ENCODE results near the gene GALC.

The GALC gene

DNA sequence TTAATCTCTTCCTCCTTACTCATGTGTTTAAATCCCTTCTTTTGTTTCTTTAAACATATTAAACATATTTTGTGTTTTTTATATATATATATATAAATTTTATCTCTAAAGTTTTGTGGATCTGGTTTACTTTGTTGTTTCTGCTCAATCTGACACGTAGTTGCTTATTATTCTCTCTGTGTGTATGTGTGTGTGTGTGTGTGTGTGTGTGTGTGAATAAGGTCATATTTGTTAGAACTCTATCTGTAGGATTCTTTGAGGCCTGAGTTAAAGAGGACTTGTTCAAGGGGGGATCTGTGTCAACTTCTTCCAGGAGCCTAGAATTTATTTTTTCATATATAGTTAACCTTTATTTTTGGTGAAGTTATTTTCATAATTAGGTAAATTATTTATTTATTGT lies 14.6 kb upstream of the GALC start:
- no peak for DNase-seq (ENCODE audit: extremely low read depth in 1 of 2, low read depth in 1 of 2)

DNA sequence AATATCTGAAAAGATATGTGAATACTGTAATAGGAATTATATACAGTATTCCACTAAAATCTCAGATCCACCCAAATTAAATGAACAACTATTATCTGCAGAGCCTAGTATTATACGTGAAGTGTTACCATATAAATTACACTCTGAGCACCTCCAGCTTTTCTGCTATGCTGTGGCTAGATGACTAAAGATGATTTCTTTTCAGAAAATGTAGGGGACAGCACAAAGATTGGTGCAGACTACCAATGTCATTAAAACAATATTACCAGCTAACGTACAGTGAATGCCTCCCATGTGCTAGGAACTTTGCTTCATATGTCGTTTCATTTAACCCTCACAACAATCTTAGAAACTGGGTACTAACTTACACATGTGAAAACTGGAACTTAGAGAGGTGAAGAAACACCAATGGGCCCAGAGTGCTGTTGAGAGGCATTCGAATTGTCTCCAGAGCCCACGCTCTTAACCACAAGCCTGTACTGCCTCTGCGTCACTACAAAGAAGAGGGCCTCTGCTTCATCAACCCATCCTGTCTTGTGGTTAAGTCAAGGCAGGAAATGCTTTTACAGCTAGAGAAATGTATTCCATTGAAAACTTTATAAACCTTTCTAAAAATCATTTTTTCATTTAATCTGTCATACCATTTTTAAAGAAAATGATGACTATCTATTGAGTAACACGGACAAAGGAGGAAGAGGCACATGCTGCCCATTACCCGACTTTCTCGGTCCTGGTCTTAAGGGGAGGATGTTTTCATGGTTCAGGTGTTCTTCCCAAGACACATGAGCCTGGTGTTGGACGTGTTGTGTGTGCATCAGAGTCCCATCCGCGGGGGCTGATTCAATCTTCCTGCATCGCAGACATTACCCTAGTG lies 13.2 kb upstream of the GALC start:
- DNase-seq (ENCODE audit: extremely low read depth in 1 of 2, low read depth in 1 of 2), result peak in 1 of 2 donors; percentile 33

DNA sequence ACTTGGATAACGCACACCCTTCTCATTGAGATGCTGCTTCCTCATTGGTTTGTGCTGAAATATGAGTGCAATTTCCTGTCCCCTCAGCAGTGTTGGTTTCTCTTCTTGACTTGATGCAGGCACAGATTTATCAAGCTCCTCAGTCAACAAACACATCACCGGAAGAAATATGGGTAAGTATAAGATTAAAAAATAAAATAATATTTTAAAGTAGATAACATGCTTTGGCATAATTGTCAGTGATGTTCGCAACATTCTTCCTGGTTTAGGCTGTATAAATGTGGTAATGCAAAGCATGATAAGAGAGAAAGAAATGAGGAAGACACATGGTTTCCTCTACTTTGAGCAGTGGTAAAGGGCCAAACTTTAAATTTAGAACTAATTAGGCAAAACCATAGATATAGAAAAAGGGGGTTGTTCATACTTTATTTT lies 12.1 kb upstream of the GALC start, which contains the start of gene GPR65:
Gene GPR65, plus strand, starts transcription at position 86 of the 432 bp plus-strand sequence. CDS start 5,713 bp downstream, outside the sequence.
- DNase-seq (ENCODE audit: extremely low read depth in 1 of 2, low read depth in 1 of 2), result no peak

DNA sequence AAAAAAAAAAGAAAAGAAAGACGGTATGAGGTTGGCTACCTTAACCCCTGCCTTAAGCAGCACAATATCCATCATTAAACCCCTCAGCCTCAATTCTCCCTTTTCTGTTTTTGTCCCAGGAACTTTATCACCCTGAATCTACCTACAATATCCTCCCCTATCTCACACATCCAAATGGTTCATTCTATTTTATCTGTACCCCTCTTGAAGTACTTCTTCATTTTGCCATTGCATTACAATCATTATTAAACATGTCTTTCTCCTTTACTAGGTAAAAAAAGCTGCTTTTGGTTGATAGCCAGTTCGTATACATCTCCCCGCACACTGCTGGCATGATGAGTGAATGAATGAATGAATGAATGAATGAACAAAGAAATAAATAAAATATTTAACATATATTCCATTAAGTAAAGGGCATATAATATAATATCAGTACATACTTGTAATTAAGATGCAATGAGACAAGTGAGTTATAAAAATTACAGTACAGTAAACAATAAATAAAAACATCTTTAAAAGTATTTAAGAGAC lies 11.6 kb upstream of the GALC start:
- DNase-seq (ENCODE audit: extremely low read depth in 1 of 2, low read depth in 1 of 2), result no peak

- no peak for DNase-seq (ENCODE audit: extremely low read depth in 1 of 2, low read depth in 1 of 2)
Observed at GRCh38 chr14:88003425-88003824, 10.4 kb upstream of the GALC start.

DNA sequence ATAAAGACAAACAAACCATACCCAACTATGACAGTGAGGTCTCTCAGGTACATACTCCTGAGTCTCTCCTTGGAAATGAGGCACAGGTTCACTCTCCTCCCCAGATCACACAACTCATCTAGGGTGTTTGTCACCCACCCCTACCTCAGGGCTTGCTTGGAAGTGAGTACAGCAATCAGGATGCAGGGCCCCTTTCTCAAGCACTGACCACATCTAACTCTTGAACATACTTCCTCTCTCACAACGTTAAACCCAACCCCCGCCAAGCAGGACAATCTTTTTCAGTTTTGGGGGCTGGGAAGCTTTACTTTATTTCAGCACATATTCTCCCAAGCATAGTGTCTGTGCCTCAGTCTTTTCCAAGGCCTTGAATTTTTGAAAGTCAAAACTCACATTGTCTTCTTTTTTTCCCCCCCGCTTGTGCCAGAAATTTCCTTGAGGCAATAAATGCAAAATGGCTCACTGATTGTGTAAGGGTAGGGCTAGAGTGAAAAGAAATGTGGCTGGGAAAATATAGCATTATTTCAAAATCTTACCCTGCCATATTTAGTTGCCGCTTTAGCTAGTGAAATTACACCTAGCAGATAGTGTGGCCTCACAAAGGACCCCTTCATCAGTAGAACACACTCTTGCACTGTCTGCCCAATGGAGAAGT lies 9.6 kb upstream of the GALC start:
- no peak for DNase-seq (ENCODE audit: extremely low read depth in 1 of 2, low read depth in 1 of 2)

- DNase-seq (ENCODE audit: extremely low read depth in 1 of 2, low read depth in 1 of 2), result no peak
Observed at GRCh38 chr14:87999277-87999676, 6.3 kb upstream of the GALC start.

DNA sequence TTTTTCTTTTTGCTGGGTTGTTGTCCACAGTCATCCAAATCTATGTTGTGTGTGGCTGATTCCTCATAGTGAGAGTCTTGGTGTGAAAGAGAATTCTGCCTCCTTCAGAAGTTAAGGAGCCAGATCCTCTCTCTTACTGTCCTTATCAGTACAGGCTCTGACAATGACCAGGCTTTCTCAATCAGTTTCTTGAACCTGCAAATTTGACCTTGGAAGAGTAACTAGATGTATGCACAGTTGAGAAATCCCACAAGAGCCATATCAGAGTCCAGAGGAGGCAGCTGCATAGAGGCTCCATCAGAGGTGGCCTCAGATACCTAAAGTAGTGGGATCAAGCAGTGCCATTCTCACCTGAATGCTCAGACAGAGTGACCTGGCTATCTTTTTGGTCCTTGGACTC lies 5.5 kb upstream of the GALC start:
- DNase-seq (ENCODE audit: extremely low read depth in 1 of 2, low read depth in 1 of 2), result no peak

DNA sequence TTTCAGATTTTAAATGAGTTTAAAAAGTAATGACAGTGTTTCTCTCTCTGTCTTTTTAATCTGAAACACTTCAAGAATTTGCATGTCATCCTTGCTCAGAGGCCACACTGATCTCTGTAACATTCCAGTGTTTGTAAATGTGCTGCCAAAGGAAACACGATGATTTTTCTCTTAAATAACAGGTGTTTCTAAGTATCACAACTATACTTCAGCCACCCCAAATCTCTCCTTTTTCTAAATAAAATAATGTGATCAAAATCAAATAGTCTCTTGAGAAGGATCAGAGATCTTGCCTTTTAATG lies 3.3 kb upstream of the GALC start:
- DNase-seq (ENCODE audit: extremely low read depth in 1 of 2, low read depth in 1 of 2), result no peak

GRCh38 chr14:87995500-87996290 lies 2.7 kb upstream of the GALC start:
- no peak for DNase-seq (ENCODE audit: extremely low read depth in 1 of 2, low read depth in 1 of 2)

- DNase-seq (ENCODE audit: extremely low read depth in 1 of 2, low read depth in 1 of 2), result no peak
Observed at GRCh38 chr14:87994974-87995373, 2.0 kb upstream of the GALC start.

- no peak for DNase-seq (ENCODE audit: extremely low read depth in 1 of 2, low read depth in 1 of 2)
Observed at GRCh38 chr14:87992346-87992717, 650 bp downstream of the GALC start.

DNA sequence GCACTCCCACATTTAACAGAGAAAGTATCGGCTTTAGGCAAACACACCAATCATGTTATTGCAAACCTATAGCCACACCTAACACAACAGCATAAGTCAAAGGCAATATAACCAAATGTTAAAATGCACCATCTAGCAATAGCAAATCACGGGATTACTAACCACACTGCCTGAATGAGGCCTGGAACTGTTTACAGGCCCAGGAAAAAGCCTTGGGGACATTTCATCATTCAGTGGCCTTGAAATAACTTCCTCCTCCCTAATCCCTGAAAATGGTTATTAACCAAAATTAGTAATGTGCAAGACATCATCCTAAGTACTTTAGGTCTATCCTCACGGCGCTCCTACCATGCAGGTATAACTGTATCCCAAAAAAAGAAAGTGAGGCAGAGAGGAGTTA lies 2.3 kb downstream of the GALC start:
- no peak for DNase-seq (ENCODE audit: extremely low read depth in 1 of 2, low read depth in 1 of 2)

DNA sequence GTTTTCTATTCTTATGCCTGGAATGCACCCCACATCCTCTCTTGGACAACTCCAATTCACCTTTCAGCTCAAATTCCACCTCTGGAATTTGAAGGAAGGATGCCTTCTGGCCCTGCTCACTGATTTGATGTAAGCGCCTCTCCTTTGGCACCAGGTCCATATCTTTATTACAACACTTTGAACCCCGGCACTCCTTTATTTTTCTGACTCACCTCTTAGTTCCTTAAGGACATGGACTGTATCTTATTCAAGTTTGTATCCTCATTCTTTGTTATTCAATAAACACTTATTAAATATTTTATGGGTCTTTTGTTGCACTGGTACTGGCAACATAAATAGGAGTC lies 3.1 kb downstream of the GALC start:
- DNase-seq (ENCODE audit: extremely low read depth in 1 of 2, low read depth in 1 of 2), result no peak

GRCh38 chr14:87989221-87989955 lies 3.6 kb downstream of the GALC start:
- DNase-seq (ENCODE audit: extremely low read depth in 1 of 2, low read depth in 1 of 2), result no peak

DNA sequence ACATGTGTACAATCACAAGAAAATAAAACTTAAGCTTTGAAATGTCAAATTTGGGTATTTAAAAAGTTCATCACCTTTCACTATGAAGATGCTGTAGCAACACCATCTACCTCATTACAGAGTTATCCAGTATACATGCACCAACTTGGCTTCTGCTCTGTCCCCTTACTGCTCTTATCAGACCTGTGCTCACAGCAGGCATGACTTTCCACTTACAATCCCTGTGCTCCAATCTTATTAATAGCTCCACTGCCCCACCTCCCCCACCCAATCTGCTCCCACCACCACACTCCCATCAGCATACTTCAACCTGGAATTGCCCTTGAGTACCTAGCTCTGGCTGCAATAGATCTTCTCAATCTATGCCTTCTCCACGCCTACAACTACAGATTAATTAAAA lies 13.3 kb downstream of the GALC start:
- no peak for DNase-seq (ENCODE audit: extremely low read depth in 1 of 2, low read depth in 1 of 2)

- DNase-seq (ENCODE audit: extremely low read depth in 1 of 2, low read depth in 1 of 2), result no peak
Observed at GRCh38 chr14:87975636-87976035, 17.3 kb downstream of the GALC start.

DNA sequence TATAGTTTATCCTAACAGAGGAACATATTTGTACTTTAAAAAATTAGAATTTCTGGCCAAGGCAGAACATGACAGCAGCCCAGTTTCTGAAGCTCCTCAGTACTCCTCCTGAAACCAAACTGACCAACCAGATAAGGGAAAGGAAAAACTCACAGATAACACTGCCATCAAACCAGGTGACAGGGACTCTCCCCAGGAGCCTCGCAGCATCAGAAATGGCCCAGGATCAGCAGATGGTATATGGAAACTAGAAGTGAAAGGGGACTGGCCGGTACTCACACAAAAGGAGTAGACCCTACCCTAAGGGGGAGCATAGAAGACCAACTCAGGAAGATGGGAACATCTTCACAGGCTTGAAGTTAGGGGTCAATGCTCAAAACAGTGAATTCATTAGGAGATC lies 22.0 kb downstream of the GALC start:
- no peak for DNase-seq (ENCODE audit: extremely low read depth in 1 of 2, low read depth in 1 of 2)

DNA sequence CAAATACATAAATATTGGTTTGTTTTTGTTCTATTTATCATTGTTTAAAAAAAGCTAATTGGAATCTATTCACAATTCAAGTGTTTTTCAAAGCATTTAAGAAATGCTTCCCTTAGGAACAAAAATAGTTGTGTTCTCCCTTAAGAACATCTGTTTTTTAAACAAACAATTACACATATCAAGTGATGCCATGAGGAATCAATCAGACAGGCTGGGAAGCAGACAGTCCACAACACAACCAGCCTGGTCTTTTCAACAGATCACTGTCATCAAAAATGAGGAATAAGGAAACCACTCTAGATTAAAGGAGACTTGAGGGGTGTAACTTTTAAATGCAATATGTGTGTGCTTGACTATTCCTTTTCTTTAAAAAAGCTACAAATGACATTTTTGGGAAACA lies 25.5 kb downstream of the GALC start:
- DNase-seq (ENCODE audit: extremely low read depth in 1 of 2, low read depth in 1 of 2), result no peak

- DNase-seq (ENCODE audit: extremely low read depth in 1 of 2, low read depth in 1 of 2), result no peak
Observed at GRCh38 chr14:87966816-87967215, 26.2 kb downstream of the GALC start.

DNA sequence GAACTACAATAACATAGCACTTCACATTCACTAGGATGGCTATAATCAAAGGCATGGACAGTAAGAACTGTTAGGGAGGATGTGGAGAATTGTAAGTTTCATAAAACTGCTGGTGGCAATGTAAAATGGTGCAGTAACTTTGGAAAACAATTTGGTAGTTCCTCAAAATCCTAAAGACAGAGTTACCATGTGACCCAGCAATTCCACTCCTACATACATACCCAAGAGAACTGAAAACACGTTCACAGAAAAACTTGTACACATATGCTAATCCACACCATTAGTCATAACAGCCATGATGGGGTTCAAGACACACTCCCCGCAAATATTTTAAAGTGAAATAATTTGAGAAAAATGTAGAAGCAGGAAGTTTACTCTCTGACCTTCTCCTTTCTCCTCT lies 31.7 kb downstream of the GALC start:
- DNase-seq (ENCODE audit: extremely low read depth in 1 of 2, low read depth in 1 of 2), result no peak
